HG03442 (cell line): ENCODE measurements around the gene IQCK.

Experiments
- ATAC-seq: cut with Tn5 transposase; IDR thresholded peaks from one replicate; pipeline ENCODE4 v1.9.1; 2021; ENCODE audit warnings: mild to moderate bottlenecking, moderate library complexity; ENCODE audit not compliant: unreplicated experiment

IQCK gene

DNA sequence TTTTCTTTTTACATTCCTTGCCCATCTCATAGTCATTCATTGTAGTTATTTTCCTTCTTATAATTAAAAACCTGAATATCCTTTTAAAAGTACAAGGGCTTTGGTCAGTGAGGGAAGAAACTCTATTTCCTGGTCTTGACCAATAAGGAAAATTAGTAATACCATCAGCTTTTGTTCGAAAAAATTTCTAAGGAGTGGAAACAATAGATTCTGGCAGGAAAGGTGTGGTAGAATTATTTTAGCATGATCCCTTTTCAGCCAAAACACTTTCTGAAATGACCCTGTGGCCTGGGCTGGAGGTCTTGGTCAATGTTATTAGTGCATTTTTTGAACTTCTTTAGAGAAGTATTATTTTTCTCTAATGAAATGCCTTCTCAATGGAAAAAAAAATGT is 36.6 kb downstream of the IQCK start:
- ATAC-seq, result no peak

DNA sequence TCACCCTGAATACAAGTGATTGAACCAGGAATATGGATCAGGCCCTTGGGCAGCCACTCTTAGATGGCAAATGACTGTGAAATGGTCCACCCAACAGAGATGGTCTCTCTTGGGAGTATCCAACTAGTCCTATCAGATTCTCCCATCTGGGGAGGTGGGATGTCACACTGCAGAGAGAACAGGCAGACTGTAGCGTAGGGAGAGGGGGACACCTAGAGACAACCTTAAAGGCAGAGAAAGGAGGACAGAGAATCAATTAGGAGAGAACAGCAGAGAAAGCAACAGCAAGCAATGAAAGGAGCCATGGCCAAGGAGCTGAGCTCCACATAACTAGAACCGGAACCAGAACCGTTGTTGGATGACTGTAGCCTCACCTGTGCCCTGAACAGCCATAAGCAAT is 37.2 kb downstream of the IQCK start:
- no peak for ATAC-seq

DNA sequence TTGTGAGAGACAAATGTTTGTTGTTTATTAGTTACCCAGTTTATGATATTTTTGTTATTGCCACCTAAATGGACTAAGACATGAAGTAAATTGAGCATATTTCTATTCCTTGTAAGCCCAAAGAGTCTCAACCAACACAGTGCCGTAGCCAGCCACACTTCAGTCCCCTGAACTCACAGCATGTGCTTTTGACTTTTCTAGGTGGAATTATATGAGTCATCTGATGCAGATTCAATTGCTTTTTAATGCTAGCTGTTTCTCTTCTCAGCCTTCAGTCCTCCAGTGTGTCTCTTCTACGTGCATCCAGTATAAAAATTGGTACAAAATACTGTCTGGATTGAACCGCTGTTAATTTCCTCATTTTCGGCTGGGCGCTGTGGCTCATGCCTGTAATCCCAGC is 39.0 kb downstream of the IQCK start:
- no peak for ATAC-seq

DNA sequence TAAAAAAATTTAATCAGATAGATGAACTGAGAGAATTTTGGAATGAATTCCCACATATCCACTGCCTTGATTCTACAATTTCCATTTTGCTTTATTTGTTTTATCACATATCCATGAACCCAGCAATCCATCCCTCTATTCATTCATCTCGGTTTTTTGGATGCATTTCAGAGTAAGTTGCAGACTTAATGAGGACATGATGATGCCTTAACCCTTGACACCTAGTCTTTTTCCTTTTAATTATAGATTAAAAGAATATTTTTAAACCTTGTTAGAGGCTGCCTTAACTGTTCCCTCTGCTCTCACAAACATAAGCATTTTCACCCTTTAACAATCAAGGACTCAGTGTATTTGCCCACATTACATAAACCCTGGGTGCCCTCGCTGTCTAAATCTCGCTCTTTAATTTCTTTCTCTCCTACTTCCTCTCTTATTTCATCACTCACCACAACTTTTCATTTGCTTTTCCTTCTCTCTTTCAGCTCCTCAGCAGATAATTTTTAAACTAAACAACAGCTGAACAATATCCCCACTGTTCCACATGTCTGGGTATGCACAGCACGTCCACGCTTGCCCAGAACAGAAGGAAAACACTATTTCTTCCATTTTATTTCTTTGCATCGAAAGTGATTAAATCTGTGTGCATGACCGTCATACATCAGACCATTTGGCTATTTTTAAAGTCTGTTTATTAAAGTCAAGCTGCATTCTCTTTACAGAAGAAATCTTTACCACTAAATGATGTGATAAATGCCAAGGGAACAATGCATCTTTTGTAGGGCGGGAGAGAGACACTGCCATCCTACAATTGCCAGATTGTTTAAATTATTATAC is 39.9 kb downstream of the IQCK start:
- ATAC-seq, result no peak

DNA sequence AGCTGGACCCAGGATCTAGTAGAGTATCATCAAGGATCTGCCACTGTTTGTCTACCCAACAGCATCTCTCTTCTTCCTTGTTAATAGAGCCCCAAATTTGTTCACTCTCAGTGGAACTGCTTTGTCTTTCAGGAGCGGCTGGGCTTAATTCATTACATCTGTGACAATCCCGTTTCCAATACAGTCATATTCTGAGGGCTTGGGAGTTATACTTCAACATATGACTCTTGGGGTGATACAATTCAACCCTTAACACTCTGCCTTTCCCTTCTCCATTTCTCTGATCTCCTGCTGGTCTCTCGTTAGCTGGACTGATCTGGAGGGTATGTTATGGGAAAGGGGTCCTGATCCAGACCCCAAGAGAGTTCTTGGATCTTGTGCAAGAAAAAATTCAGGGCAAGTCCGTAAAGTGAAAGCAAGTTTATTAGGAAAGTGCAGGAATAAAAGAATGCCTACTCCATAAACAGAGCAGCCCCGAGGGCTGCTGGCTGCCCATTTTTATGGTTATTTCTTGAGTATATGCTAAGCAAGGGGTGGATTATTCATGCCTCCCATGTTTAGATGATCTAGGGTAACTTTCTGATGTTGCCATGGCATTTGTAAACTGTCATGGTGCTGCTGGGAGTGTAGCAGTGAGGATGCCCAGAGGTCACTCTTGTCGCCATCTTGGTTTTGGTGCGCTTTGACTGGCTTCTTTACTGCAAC is 42.4 kb downstream of the IQCK start:
- no peak for ATAC-seq

DNA sequence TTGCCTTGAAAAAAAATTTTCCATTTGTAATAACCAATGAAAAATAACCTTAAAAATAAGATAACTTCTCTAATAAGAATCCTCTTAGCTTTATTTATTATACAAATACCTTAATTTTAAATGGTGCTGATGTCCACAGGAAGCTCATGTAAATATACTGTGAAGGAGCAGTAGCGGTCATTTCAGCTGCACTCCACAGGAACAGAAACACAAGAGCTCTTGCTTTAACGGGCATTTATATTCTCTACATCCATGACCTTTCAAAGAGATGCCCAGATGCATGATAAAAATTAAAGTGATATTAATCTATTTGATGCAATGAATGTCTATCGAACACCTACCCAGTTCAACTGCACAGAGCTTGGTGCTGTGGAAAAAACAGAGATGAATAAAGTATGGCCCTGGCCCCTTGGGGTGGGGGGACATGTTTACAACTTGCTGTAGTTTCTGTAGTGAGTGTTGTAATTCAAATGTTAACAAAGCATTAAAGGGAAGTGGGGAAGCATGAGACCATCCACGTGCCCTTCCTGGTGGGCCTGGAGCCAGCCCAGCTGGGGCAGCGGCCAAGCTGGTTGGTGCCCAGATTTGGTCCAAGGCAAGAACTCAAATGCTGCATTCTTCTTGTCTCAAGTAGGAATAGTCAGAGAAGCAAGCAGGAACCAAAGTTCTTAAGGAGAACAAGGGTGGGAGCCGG is 47.9 kb downstream of the IQCK start:
- no peak for ATAC-seq

DNA sequence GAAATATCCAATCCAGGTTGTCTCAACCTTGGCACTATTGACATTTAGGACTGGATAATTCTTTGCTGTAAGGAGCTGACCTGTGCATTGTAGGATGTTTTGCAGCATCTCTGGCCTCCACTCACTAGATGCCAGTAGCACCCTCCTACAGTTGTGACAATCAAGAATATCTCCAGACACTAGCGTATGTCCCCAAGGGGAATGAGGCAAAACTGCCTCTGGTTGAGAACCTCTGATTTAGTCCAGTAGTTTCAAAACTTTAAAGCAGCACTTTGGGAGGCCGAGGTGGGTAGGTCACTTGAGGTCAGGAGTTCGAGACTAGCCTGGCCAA is 48.4 kb downstream of the IQCK start:
- no peak for ATAC-seq

DNA sequence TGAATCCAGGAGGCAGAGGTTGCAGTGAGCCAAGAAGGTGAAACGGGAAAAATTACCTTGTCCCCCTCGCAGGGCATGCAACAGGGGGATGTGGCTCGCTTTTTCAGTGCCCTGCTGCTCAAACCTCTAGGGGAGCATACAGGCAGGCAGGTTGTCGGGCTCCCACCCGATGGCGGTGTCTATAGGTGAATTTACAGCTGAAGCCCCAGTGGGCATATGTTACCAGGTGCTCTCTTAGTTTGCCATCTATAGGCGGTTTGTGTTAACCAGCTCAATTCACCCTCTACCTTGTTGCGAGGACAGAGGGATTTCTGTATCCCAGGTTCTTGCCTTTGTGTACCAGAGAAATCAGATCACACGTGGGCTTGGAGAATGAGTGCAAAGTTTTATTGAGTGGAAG is 48.9 kb downstream of the IQCK start:
- no peak for ATAC-seq

DNA sequence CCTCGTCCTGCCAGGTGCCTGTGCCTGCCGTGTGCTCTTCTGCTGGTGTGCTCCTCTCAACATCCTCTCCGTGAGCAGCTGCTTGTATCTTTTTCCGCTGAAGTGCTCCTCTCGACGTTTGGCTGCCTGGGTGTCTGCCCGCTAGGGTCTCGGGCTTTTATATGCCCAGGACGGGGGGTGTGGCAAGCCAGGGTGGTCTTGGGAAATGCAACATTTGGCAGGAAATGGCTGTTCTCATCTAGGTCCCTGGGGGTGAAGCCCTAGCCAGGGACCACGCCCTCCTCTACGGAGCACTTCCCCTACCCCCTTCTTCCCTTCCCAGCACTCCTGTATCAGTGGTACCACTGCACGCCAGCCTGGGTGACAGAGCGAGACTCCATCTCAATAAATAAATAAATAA is 49.4 kb downstream of the IQCK start:
- ATAC-seq, result no peak

DNA sequence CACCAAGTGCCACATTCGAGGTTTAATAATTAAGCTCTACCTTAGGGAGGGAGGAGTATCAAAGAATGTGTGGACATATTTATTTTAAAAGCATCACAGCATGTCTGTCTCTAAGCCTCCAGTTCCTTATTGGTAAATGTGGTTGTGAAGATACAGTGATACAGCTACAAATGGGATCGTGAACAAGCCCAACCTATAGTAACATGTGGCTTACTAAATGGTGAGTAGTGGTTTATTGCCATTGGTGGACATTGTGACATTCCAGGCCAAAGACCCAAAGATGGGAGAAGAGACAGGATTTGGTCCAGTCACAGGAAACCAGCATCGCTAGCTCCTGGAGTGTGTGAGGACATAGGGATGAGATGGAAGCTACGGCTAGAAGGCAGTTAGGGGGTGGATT is 51.2 kb downstream of the IQCK start:
- ATAC-seq, result no peak

DNA sequence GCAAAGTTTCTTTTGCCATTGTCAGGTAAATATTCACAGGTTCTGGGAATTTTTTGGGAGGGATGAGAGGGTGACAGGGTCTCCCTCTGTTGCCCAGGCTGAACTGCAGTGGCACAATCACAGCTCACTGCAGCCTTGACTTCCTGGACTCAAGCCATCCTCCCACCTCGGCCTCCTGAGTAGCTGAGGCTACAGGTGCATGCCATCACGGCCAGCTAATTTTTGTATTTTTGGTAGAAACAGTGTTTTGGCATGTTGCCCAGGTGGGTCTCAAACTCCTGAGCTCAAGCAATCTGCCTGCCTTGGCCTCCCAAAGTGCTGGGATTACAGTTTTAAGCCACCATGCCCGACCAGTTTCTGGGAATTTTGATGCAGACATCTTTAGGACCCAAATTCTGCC is 53.0 kb downstream of the IQCK start:
- ATAC-seq, result no peak

DNA sequence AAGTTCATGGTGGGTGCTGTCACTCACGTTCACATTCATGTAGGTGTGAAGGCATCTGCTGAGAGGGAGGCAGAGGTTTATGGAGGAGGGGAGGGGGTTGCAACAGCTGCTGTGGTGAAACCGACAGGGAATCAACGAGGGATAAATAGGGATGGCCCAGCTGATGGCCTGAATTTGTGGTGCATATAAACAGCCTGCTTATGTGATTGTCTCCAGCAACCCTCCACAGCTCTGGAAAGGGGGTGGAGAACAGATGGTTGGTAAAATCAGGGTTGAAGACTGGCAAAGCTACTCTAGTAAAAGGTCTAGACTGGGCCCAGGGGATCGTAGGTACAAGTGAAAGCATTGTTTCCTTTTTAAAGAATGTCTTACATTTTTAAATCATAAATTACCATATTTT is 53.7 kb downstream of the IQCK start:
- ATAC-seq, result no peak

DNA sequence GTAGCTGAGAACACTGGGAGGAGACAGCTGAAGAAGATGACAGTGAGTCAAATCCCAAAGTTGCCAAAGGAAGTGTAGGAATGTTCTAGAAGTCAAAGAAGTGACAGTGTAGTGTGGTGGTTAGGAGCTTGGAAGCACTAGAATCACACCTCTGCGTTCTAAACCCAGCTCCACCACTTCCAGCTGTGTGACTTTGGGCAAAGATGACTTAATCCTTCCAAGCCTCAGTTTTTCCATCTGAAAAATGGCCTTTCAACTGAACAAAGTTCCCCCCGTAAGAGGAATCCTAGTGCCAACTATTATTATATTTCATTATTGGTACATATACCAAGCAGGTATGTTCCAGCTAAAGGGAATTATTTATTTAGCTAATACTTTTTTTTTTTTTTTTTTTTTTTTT is 56.0 kb downstream of the IQCK start:
- ATAC-seq, result no peak

DNA sequence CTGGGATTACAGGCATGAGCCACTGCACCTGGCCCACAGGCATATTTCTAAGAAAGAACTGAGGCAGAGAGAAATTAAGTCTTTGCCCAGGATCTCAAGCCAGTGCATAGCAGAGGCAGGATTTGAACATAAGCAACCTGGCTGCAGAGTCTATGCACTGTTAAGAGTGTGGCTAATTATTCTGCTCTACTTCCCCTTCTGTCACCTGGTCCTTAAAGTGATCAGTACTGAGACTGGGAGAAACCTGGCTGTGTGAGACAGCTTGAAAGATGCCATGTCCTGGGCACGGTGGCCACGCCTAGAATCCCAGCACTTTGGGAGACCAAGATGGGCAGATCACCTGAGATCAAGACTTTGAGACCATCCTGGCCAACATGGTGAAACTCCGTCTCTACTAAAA is 58.1 kb downstream of the IQCK start:
- no peak for ATAC-seq

DNA sequence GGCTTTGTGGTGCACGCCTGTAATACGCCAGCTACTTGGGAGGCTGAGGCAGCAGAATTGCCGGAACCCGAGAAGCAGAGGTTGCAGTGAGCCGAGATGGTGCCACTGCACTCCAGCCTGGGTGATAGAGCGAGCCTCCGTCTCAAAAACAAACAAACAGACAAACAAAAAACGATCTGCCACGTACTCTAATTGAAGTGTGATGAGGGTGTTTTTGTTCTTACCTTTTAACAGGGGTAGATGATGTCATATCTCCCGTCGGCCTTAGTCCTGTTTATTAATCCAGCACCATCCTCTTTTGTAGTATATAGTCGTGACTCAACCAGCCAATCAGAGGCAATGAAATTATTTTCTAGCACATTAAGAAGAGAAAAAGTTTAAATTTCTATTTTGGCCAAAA is 58.5 kb downstream of the IQCK start:
- no peak for ATAC-seq

DNA sequence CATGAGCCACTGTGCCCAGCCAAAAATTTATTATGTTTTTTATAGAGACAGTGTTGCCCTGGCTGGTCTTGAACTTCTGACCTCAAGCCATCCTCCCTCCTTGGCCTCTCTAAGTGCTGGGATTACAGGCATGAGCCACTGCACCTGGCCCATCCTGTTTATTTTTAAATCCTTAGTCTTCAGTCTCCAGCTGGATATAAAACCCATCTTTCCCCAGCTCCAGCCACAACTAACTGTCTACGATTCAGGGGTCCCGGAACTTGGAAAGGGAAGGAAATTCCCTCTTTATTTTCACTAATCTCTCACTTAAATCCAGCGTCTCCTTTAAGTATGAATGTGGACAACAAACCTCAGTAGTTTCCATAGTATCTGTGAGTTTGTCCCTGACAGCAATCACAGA is 62.2 kb downstream of the IQCK start:
- no peak for ATAC-seq

DNA sequence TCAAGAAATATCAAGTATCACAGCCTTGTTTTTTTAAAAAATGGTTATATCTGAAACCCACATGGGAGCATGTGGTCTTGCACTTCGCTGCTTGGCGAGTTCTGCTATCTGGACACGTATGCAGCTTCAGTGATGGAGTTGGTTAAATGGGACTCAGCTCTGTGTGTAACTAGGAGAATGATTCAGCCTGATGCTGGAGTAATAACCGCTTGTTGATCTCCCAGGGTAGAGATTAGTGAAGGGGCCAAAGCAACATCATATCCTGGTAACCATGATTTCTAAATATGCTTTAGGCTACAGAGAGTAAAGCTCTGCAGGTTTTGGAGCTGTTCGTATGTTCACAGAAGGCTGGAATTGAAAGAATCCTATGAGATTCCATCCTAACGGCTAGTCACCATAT is 63.2 kb downstream of the IQCK start:
- ATAC-seq, result no peak

DNA sequence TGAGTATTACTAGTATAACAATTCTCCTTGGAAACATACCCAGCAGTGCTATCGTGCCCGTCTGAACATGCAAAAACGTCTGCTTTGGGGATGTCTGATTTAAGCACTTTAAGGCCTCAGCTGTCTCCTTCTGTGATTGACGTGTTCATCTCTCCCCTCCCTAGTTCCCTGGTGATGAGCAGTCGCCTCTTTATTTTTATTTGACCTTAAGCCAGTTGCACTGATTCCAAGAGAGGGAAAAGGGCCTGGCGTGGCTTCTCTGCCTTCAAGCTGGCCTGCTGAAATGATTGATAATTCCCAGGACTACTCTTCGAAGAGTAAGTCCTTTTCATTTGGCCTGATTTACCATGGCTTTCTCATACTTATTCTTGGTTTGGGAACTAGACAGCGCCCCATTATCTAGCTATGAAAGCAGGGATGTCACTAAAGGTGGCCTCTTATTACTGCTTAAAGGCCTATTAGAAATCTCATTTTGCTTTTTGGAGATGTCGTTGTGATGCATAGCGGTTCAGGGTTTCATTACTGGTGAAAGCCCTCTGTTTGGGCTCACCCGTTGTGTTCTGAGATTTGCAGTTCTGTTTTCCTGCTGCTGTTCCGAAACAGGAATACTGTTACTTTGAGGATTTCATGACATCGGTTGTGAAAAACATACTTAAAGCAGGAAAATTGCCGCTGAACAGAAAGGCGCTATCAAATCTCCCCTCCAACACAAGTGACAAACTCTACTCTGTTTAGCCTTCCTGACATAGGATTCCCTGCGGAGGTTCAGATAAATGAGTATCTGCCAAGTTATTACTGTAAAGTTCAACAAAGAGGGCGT is 65.5 kb downstream of the IQCK start:
- ATAC-seq, result no peak

DNA sequence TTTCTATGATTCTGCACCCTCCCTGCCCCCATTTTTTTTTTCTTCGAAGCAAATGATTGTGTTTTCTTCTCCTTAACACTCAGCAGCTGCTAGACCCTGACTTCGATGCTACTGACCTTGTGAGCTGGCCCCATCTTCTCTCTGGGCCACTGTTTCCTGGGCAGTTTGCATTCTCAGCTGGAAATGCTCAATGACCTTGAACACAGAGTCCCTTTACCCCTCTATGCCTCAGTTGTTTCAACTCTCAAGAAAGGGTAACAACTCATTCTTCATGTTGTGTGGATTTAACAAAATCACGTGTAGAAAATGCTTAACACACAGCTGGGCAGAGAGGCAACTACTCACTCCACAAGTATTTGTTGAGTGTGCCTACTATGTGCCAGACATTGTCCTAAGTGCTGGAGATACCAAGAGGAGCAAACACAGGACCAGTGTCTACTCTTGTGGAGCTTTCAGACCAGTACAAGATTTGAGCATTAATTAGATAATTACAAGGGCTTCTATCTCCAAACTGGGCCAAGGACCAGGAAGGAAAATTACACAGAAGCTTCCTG is 66.2 kb downstream of the IQCK start:
- ATAC-seq, result no peak

DNA sequence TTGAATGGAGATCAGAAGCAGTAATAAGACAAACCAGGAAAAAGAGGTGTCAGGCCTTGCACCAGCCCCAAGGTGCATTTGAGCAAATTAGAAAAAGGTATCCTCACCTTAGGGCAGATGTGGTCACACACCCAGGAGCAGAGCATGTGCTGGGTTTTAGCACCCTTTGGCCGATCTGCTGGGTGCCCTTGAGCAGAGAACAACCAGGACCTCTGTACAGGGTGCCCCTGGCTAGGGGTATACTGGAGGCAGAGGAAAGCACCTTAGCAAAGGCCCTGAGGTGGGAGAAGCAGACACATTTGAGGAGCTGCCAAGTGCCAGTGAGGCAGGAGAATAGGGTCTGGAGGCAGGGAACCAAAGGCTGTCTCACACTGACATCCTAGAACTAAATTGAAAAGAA is 67.0 kb downstream of the IQCK start:
- no peak for ATAC-seq

DNA sequence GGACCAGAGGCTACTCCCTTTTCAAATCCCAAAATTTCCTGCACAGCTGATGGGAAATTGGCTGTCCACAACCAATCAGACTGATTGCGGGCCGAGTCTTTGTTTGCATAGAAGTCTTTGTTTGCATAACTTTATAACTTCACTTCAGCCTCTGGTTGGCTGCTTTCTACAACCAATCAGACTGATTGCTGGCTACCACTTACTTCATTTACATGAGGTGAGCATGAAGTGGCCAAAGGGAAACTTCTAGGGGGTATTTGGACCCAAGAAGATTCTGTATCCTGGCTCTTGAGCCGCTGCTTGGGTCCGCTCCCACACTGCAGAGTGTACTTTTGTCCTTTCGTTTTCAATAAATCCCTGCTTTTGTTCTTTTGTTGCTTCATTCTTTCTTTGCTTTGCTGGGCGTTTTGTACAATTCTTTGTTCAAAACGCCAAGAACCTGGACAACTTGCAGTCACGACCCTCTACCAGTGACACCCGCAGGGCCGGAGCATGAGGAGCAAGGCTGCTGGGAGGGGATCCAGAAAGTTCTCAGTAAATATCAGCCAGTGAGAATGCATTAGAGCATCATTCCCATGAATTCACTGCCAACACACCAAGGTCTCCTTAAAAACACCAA is 67.5 kb downstream of the IQCK start:
- ATAC-seq, result no peak
